Natural killer cell (primary cell): Measurements from ENCODE around the gene ZEB1. TPM values are rescaled to one million over a fixed set of nuclear protein-coding genes. Genes with fewer than 3 reads are reported as not detected.

ENCODE experiments used
- ATAC-seq, 3 donors: fragments of 150-1000 bp in 2 of 3; fragments of 200-7000 bp in 1 of 3; cut with Tn5 transposase; 1 replicate in 1 of 3; 2 replicates in 2 of 3; pipeline ENCODE4 v1.10.0; 2021; ENCODE audit warnings: mild to moderate bottlenecking in 2 of 3, moderate library complexity in 2 of 3
- DNase-seq, 2 donors: peaks; one replicate each; pipeline versions ENCODE4 v3.0.0 to v3.0.0-alpha.2; 2013 to 2021; ENCODE audit warnings: mixed read lengths in 1 of 2
- H3K27ac ChIP-seq: one replicate; pipeline ENCODE4 v1.5.1; 2013; ENCODE audit warnings: mild to moderate bottlenecking, low read length
- H3K27me3 ChIP-seq: one replicate; pipeline ENCODE4 v1.6.1; 2013; ENCODE audit warnings: low read length; ENCODE audit not compliant: control insufficient read depth, insufficient read depth
- H3K36me3 ChIP-seq: one replicate; pipeline ENCODE4 v1.6.1; 2013; ENCODE audit warnings: low read length; ENCODE audit not compliant: control insufficient read depth, insufficient read depth
- H3K4me1 ChIP-seq: one replicate; pipeline ENCODE4 v1.6.1; 2013; ENCODE audit warnings: low read length; ENCODE audit not compliant: control insufficient read depth, insufficient read depth
- H3K4me3 ChIP-seq: one replicate; pipeline ENCODE4 v1.5.1; 2013; ENCODE audit warnings: low read length
- H3K9me3 ChIP-seq: one replicate; pipeline ENCODE4 v1.6.1; 2013; ENCODE audit warnings: low read length; ENCODE audit not compliant: control insufficient read depth, insufficient read depth
- H3K27ac Mint-ChIP-seq, 2 donors: one replicate each; pipeline ENCODE4 v1.8.0; 2022; ENCODE audit warnings: mild to moderate bottlenecking in 2 of 2, mixed read lengths in 2 of 2, moderate library complexity in 1 of 2
- H3K27me3 Mint-ChIP-seq, 2 donors: one replicate each; pipeline ENCODE4 v1.8.0; 2022; ENCODE audit warnings: low read depth in 2 of 2, mixed read lengths in 2 of 2
- H3K36me3 Mint-ChIP-seq: one replicate; pipeline ENCODE4 v1.8.0; 2022; ENCODE audit warnings: mixed read lengths
- H3K4me1 Mint-ChIP-seq, 2 donors: one replicate each; pipeline ENCODE4 v1.8.0; 2022; ENCODE audit warnings: mixed read lengths in 2 of 2
- H3K4me3 Mint-ChIP-seq: one replicate; pipeline ENCODE4 v1.8.0; 2022; ENCODE audit warnings: mild to moderate bottlenecking, moderate library complexity, mixed read lengths
- H3K9me3 Mint-ChIP-seq, 2 donors: one replicate each; pipeline ENCODE4 v1.8.0; 2022; ENCODE audit warnings: mixed read lengths in 2 of 2
- WGBS: methylation state at CpG from one replicate; pipeline ENCODE4 v1.1.7; 2013; ENCODE audit warnings: missing lambda C conversion rate; ENCODE audit not compliant: insufficient coverage; 5-methylcytosine and 5-hydroxymethylcytosine counted together
- intact Hi-C: fragments of 100-400 bp; cut with micrococcal nuclease; formaldehyde crosslinking; loops from one replicate; pipeline ENCODE4 v1.14.2; 2022
- total RNA-seq, 4 donors: library from RNA; stranded (reverse); fragments of 120-200 nt in 1 of 4; gene quantifications; one replicate each; pipeline versions ENCODE4 v1.2.3 to v1.2.4, GENCODE V29; 2013 to 2022
- TF ChIP-seq, protein P1 (sequence below): fragments of 200-600 bp; IDR thresholded peaks from one replicate; pipeline ENCODE4 v1.8.0; 2022; ENCODE audit warnings: antibody characterized with exemption

The ZEB1 gene
- total RNA-seq, 3 donors from 2014 or later (not counting 1 experiment from before 2014, with no cell fraction given) = 29.3 to 30.6 (median 29.7) TPM

DNA sequence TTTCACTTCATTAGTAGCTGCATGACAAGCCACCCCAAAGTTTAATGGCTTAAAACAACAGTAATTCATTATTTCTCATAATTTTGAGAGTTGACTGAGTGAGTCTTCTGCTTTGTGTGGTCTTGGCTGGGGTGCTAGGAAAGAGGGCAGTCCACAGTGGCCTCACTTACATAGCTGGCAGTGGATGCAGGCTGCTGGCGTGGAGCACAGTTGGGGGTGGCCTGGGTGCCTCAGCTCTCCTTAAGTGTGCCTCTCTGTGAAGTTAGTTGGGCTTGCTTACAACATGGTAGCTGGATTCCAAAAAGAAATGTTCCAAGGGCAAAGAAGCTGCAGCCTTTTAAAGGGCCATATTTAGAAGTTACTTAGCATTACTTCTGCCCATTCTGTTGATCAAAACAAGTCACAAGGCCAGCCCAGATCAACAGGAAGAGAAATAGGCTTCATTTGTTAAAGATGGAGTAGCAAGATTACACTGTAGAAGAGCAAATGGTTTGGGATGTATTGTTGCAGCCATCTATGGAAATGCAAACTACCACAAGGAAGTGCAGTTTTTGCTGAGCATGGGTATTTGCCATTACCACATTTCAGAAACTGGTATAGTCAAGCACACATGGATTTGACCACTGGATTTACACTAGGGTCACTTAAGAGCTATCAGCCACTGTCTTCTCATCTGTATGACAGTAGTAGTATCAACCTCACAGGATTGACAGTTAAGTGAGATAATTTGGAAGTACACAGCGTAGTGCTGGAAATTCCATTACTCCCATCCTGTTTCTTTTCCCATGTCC, 33.6 kb downstream of the ZEB1 start:
- Mint-ChIP-seq H3K36me3 (no peaks in the 10 kb centered on the region), H3K9me3 (no peaks in the 10 kb centered on the region), H3K4me1 (peaks cover 25 to 30% of the 10 kb centered on the region in 2 donors), H3K27me3 (no peaks in the 10 kb centered on the region), H3K27ac (no peak overlapping the region), H3K4me3 (no peak overlapping the region)
- intact Hi-C loops = no loop called here
- Histone ChIP-seq H3K9me3 (no peaks in the 10 kb centered on the region), H3K4me1 (peaks cover 4% of the 10 kb centered on the region), H3K27ac (no peak overlapping the region), H3K36me3 (no peaks in the 10 kb centered on the region), H3K27me3 (no peaks in the 10 kb centered on the region), H3K4me3 (no peak overlapping the region)
- ATAC-seq (no peak), DNase-seq (no peak)
- TF ChIP-seq, protein P1, sequence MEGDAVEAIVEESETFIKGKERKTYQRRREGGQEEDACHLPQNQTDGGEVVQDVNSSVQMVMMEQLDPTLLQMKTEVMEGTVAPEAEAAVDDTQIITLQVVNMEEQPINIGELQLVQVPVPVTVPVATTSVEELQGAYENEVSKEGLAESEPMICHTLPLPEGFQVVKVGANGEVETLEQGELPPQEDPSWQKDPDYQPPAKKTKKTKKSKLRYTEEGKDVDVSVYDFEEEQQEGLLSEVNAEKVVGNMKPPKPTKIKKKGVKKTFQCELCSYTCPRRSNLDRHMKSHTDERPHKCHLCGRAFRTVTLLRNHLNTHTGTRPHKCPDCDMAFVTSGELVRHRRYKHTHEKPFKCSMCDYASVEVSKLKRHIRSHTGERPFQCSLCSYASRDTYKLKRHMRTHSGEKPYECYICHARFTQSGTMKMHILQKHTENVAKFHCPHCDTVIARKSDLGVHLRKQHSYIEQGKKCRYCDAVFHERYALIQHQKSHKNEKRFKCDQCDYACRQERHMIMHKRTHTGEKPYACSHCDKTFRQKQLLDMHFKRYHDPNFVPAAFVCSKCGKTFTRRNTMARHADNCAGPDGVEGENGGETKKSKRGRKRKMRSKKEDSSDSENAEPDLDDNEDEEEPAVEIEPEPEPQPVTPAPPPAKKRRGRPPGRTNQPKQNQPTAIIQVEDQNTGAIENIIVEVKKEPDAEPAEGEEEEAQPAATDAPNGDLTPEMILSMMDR = no peak
- 100% methylated on average over 1 of the region's 2 CpGs for WGBS

- Mint-ChIP-seq H3K4me3 (no peak overlapping the region), H3K27ac (no peak overlapping the region), H3K27me3 (no peaks in the 10 kb centered on the region), H3K36me3 (no peaks in the 10 kb centered on the region), H3K9me3 (no peaks in the 10 kb centered on the region), H3K4me1 (peaks cover 18 to 23% of the 10 kb centered on the region in 2 donors)
- TF ChIP-seq, protein P1 = no peak
- Histone ChIP-seq H3K4me3 (no peak overlapping the region), H3K27me3 (no peaks in the 10 kb centered on the region), H3K4me1 (no peaks in the 10 kb centered on the region), H3K9me3 (no peaks in the 10 kb centered on the region), H3K27ac (no peak overlapping the region), H3K36me3 (no peaks in the 10 kb centered on the region)
- ATAC-seq (peak; percentile 50 to 82 (median 65)), DNase-seq (peak in 1 of 2 donors; percentile 56)
- intact Hi-C loops = no loop called here
These were observed 34.6 kb downstream of the ZEB1 start for GRCh38 chr10:31353574-31353973.

DNA sequence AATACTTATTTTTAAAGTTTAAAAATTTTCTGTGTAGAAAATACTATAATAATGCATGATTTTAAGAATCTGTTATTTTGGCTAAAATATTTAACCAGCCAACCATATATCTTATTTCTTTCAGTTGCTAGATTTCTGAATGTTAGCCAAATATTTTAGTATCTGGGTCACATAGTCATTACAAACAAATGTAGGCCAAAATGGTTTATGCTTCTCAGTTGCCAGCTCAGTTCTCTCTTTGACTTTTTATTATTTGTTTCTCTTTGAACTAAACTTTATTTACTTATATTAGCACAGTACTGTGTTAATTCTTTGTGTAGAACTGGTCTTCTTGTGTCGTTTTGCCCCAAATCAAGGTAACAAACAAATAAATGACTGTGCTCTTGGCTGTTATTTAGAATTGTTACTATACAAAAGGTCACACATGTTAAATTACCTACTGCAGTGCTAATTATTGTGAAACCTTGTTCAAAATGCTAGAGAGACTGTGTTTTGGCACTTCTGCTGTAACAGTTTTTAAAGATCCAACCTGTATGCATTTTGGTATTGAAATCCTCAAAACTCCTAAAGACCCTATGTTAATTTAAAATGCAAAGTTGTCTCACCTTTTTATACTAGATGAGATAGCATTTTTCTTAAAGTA, 39.8 kb downstream of the ZEB1 start:
- WGBS = no CpG with 5 or more reads among the region's 1 CpG
- no peak for ATAC-seq
- no peak overlapping the region for H3K4me3 Mint-ChIP-seq

More for the DNA sequence above, 39.8 kb downstream of the ZEB1 start:
- H3K4me1 ChIP-seq = no peaks in the 10 kb centered on the region
- no peak overlapping the region for H3K27ac ChIP-seq
- H3K9me3 Mint-ChIP-seq = no peaks in the 10 kb centered on the region
- DNase-seq = no peak
- H3K36me3 ChIP-seq = peaks cover 3% of the 10 kb centered on the region
- H3K27me3 Mint-ChIP-seq = no peaks in the 10 kb centered on the region
- TF ChIP-seq, protein P1 = no peak
- H3K27me3 ChIP-seq = no peaks in the 10 kb centered on the region
- no peaks in the 10 kb centered on the region for H3K36me3 Mint-ChIP-seq
- H3K27ac Mint-ChIP-seq = no peak overlapping the region
- intact Hi-C loops = no loop called here
- H3K9me3 ChIP-seq = peaks cover 7% of the 10 kb centered on the region
- H3K4me1 Mint-ChIP-seq = peaks cover 5 to 11% of the 10 kb centered on the region in 2 donors
- no peak overlapping the region for H3K4me3 ChIP-seq
